HG03135 (cell line): ENCODE data around the gene SPRYD3.
A peak's percentile ranks its signal among the peaks of the same experiment; 100 is the strongest.

Source experiments
- ATAC-seq: cut with Tn5 transposase; IDR thresholded peaks from one replicate; pipeline ENCODE4 v1.9.1; 2021; ENCODE audit warnings: mild to moderate bottlenecking, moderate library complexity; ENCODE audit not compliant: unreplicated experiment

Gene SPRYD3

DNA sequence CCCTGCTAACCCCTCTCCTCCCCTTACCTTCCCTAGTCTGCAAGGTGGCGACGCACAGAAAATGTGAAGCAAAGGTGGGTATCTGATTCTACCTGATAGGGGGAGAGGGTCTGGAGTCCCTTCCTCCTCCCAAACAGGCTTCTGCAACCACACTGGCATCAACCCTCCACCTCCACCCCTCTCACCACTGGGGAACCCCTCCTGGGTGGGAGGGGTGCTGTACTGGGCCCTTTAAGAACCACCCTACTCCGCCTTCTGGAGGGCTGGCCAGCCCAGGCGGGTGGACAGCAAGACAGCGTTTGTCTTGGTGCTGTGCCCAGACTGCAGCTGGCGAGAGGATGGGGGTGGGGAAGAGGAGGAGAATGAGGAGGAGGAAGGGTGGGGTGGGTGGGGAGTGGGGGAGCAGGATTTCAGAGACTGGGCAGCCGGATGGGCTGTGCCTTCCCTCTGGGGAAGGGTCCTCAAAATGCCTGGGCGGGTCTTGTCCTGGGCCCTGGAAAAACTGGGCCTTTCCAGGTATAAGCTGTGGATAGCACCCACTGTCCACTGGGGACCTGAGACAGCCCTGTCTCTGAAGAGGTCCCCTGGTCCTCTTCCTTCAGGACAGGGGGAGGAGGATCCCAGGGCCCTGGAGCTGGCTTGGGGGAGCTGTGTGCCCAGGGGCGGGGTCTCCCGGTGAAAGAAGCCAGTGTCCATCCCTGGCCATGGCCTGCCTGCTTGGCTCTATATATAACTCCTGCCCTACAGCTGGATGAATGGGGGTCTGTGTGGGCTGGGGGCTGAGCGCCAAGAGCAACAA lies 26.6 kb downstream of the SPRYD3 start:
- no peak for ATAC-seq

DNA sequence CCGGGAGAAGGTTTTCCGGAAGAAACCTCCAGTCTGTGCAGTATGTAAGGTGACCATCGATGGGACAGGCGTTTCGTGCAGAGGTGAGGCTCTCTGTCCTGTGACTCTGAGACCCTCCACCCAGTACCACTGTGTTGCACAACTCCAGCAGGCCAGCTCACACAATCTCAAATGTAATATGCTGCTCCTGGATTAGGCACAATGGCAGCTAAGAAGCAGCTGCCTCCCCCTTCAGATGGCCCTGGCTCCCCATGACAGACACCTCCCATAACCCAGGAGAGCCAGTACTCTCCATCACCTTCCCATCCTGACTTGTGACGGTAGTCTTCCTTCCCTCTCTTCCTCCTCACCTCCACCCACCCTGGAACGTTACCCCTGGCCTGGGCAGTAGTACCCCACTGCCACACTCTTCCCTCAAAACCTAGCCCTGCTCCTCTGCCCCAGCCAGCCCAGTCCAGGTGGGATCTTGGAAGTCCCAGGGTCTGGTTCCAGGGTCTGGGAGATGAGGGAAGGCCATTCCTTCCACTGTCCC lies 27.2 kb downstream of the SPRYD3 start:
- ATAC-seq = no peak

DNA sequence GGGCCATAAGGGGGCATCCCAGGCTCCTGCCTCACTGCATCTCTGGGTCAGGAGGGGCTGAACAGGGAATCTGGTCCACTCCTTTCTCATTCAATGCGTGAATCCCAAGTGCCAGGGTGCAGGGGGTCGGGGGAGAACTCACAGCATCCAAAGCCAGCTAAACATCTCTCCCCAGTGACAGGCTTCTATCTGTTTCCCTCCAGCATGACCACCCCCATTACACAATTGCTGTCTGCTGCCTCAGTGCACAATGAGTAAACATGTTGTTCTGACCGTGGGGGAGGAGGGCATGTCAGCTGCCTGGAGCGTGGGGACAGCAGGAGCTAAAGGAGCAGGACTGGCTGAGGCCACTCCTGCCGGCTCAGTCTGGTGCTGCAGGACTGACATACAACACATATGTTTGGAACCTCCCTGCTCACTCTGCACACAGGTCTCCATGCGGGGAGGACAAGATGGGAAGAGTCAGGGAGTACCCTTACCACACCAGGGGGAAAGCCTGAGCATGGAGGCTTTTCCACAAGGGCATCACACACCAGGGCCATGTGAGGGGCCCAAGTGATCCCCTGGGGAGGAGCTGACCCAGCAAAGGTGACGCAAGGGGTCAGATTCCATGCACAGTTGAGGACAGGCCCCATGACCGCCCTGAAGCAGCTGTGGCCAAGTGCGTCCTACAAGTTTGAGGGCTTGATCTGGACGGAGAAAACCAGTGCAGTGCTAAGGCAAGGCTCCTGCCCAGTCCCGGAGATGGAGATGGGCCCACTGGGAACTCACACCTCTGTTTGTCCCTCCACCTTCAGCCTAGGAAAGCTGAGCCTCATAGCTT lies 27.9 kb downstream of the SPRYD3 start:
- no peak for ATAC-seq

DNA sequence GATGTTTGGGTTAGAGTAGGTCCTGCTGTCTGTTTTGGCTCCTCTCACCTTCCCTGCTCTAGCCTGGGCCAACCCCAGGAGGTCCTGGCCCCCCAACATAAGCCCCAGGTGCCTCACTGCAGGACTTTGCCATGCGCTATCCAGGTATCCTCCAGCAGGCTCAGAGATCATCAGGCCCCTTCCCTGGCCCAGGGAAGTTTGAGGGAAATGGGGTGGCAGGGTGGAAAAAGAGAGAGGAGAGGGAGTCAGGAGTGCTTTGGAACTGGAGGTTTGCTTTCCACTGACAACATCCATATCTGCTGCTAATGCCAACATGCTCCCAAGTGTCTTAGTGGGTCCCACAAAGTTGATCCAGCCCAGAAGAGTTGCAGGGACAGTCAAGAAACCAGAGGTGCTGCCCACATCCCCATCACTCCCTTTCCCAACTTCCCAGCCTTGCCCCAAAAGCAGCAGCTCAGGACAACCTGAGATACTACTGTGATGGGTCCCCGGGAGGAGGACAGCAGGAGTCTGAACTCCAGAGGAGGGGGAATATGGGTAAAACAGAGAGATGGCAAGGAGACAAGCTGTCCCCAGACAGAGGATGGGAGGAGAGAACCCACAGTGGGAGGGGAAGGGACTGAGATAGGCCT lies 28.6 kb downstream of the SPRYD3 start:
- ATAC-seq = no peak

DNA sequence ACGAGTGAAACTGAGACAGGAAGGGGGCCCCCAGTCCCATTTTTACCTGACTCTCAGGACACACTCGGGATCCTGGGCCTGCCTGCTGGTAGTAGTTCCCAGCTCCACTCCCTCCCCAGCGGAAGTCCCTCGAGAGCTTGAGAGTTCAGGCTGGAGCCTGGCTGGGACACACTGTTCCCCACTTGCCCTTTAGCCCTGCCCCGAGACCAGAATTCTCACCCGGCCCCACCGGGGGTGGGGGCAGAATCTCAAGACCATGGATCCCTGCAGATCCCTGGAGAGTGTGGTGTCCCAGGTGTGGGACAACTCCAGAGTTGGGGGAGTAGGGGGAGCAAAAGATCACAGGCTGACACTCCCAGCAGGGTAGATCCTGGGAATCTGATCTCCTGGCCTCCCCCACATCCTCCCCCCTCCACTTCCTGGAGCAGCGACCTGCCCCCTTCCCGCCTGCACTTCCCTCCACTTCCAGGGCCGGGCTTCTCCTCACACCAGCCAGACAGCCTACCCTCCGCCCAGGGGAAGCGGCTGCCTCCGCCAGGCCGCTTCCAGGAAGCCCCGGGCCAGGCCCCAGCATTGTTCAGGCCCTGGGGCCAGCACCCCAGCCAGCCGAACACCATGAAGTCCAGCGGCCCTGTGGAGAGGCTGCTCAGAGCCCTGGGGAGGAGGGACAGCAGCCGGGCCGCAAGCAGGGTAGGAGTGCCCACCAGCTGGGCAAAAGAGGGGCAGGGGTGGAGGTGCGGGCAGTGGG lies 29.4 kb downstream of the SPRYD3 start, which contains the start of gene TNS2:
Gene TNS2 (plus strand): TSS at position 495 of the 748 bp plus-strand sequence. CDS start 121 bp downstream, at position 616.
- no peak for ATAC-seq

DNA sequence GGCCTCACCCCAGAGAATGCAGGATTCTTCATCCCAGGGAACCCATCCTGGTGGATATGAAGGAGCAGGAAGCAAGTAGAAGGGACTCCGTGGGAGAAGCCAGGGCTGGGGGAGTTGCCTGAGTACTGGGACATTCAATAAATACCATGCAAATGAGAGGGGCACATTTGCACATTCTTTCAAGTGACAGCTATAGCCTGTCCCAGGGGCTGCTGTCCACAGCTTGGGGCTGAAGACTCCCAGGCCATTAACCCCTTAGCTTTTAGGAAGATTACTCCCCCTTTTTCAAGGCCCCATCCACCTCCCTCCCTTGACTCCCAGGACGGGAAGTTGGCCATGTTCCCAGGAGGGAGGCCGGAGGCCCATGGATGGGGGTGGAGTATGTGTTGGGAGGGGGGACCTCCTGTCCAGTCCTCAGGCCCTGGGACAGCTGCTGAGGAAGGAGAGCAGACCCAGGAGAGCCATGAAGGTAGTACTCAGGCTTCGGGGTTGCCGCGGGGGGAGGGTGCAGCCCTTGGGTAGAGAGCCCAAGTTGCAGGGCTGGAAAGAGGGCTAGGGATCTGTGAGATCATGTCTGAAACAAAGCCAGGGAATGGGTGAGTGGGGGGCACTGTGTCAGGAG lies 30.3 kb downstream of the SPRYD3 start:
- ATAC-seq = no peak

DNA sequence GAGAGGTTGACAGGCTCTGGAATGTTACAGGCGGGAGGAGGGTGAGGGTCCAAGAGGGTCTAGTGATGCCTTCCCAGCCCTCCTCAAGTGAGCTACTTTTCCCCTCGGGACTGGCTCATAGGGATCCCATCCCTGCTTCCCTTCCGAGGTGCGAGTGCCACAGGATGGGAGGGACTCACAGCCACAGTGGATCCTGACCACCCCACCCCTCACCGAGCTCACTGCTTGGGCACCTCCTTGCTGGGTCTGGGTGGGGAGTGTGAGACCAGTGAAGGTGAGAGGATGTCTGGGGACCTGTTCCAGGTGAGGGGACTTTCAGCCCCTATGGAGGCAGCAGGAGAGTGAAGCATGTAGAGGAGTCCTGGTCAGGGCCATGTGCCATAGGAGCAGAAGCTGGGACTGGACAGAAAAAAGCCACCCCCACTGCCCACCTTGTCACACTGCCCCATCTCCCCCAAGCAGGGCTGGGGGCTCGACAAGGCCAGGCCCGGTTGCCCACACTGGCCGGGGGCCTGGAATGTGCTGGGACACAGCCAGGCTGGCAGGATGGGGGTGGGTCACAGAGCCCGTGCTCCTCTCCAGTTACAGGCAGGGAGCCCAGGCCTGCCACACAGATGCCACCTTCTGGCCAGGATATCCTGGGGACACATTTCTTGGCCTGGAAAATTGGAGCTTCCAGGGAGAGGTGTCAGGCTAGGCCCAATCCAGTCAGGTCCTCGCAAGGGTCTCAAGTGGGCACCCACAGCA lies 31.0 kb downstream of the SPRYD3 start:
- no peak for ATAC-seq

DNA sequence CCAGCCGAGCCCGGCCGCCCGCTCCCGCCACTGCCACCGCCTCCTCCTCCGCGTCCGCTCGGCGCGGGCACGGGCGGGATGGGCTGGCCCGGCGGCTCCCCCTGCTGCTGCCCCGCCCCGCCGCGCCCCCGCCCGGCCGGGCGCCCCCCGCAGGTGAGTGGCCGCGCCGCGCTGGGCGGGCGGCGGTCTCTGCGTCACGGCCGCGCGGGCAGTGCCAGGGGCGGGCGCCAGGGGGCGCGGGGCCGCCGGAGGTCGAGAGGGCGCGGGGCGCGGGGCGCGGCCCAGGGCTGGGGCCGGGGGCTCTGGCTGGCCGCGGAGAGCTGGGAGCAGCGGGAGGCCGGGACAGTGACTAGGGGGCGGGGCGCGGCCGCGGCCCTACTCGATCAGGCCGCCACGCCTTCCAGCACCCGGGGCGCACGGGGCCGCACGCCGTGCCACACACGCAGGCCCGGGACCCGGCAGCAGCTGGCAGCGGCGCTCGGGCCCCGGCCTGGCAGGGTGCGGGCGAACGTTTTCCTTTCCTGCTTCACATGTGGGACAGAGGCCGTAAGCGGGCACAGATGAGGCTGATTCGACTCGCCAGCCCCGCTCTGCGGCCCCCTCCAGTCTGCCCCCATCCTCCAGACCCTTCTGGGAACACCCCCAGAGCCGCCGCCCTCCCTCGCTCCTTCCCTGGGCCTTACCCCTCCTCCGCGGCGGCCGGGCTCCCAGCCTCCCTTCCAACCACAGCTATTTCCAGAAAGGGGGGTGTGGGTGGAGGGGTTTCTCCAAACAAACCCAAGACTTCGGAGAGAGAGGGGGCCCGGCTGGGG lies 31.8 kb downstream of the SPRYD3 start:
- ATAC-seq = peak; percentile 63

DNA sequence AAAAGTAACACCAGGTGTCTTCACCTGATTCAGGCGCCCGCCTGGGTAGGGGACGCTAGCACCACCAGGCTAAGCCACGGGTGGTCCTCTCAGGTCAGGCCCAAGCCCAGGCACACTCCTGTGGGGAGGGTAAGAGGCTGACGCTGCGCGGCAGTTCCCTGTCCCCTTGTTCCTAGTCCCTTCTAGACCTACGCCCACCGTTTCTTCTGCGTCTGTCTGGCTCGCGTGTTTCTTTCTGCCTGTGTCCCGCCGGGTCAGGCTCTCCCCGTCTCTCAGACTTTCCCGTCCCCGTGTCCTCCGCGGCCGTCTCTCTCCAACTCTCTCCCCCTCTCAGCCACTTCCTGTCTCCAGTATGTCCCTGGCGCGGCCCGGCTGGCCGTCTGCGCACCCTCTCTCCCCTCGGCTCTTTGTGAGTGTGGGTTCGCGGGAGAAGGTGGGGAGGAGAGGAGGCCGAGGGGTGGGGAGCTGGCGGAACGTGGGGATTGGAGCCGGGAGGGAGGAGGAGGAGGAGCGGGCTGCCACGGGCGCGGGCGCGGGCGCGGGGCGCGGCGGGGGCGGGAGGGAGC lies 32.5 kb downstream of the SPRYD3 start:
- ATAC-seq = peak; percentile 27

DNA sequence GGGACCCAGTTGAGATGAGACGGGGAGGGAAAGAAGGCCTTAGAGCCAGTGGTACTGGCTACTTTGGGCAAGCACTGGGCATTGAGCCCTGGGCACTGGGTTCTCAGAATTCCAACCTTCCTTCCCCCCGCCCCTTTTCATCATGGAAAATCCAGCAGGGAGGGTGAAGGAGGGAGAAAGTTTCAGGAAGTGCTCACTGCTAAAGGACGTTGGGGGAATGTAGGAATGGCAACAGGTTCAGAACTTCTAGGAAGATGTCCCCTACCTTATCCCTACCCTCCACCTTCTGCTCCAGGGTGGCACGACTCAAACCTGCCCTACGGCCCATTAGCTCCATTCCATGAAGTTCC lies 33.5 kb downstream of the SPRYD3 start:
- no peak for ATAC-seq

DNA sequence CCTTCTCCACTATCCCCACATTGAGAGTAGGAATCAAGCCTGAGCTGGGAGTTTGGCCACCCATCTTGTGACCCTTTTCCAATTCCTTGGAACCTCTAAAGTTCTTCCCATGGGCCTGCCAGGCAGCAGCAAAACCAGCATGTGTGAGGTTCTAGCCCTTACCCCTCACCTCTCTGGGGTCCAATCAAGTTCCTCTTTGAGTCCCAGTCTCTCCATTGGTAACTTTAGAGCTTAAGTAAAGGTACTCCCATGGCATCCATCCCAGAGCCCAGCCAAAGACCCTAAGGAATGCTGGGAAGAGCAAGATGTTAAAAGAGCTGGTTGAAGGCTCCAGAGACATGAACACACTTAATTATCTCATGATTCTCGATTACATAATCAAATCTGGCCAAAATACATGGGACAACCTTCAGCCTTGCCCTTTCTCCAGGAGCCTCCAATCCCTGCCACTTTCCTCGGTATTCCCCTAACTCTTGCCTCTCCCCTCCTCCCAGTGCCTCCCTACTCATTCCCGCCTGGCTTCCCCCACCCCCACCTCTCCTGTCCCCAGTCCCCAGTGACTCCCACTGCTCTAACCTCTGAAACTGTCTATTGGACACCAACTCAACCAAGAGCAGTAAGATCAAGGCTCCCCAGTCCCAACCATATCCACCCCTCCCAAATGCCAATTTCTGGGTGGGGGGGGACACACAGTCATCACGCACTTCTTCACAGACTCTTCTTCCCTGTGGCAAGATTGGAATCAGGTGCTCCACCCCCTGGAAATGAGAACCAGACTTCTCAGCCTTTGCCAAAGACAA lies 34.1 kb downstream of the SPRYD3 start:
- ATAC-seq = no peak

DNA sequence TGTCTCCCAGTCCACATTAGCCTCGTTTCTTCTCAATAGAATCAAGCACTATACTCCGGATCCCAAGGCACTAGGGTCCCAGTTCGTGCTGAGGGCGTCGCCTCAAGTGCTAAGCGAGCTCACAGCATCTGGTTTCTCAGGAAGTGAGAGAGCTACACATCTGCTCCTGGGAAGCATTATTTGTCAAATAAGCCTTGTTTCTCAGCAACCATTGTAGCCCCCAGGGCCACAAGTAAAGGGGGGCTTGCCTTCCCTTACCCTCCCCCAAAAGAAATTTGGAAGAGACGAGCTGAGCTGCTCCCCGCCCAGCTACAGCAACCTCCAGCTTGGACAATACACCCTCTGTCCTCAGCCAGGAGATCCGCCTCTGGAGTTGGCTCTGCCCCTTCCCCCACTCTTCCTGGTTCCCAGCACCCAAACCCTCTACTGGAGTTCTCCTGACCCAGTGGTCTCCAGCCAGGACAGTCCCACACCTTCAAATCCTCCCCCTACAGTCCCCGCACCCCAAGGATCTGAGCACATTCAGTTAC lies 35.1 kb downstream of the SPRYD3 start:
- no peak for ATAC-seq

DNA sequence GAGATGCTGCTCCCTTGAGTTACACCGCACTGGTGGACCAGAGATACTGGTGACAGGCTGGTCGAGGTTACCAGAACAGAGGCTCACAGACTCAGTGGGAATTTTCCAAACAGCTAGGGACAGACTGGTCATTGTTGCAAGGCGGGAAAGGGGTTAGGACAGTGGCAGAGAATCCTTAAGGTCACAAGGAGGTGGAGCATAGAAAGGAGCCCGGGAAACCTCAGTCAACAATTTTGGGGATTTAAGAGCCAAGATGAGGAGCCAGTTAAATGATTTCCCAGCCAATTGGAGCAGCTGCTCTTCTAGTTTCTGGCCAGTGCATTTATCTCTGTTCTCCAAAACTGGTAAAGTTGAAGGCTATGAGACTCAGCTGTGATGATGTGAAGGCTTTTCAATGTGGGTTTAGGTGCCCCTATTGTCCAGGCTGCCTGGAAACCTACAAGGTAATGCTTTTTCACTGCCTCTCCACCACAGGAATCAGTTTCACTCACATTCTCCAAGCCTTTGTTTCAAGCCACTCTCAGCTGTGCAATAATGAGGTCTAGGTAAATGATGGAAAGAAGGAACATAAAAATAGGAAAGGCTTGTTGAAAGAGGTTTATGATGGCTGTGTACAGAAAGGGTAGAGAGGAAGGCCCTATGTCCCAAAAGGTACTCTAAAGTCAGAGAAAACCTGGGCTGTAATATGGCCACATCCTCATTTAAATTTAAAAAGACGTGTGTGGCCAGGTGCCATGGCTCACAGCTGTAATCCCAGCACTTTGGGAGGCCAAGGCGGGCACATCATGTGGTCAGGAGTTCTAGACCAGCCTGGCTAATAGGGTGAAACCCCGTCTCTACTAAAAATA lies 36.4 kb downstream of the SPRYD3 start:
- ATAC-seq = no peak

DNA sequence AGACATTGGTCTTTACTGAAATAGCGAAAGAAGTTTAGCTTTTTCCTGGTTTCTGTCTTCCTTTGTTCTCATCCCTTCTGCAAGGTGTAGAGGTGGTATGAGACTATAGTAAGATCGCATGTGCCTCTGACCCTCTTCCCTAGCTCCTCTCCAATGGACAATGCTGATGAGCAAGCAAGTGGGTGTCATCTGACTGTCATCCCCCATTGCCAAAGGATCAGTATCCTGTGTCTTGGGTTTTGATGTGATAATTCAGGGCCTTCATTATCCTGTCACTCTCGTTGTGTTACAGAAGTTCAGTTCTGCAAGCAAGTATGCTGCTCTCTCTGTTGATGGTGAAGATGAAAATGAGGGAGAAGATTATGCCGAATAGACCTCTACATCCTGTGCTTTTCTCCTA lies 39.3 kb downstream of the SPRYD3 start:
- no peak for ATAC-seq

DNA sequence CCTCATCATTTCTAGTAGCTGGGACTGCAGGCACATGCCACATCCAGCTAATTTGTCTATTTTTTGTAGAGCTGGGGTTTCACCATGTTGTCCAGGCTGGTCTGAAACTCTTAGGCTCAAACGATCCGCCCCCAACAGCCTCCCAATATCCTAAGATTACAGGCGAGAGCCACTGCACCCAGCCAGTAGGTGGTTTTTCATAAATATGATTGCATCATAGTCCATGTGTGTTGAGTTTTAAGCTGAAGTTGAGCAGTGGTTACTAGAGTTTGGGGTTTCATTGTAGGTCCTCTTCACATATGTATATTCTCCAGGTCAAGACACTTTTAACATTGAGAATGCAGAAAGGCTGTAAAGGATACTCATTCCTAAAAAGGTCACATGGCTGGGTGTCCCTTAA lies 42.4 kb downstream of the SPRYD3 start:
- no peak for ATAC-seq

DNA sequence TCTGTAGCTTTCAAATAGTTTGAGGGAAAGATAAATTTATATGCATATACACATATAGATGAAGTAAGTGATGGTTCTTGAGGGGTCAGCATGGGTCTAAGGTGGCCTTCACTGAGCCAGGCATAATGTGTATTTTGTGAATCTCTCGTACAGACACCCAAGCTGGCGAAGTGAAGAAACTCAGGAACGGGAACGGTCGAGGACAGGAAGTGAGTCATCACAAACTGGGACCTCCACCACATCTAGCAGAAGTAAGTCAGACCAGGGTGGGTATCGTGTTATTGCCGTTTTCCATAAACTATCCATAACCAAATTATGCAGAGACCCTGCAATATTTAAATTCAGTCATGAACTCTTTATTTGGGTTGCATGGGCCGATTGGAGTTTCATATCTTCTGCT lies 44.7 kb downstream of the SPRYD3 start:
- no peak for ATAC-seq
